ENCODE measurements around the gene CAPN13. TPM values are rescaled to one million over a fixed set of nuclear protein-coding genes. Genes with fewer than 3 reads are reported as not detected.

CAPN13 gene
- total RNA-seq, 4 donors from 2014 or later: 0.12 TPM; not detected in 3

DNA sequence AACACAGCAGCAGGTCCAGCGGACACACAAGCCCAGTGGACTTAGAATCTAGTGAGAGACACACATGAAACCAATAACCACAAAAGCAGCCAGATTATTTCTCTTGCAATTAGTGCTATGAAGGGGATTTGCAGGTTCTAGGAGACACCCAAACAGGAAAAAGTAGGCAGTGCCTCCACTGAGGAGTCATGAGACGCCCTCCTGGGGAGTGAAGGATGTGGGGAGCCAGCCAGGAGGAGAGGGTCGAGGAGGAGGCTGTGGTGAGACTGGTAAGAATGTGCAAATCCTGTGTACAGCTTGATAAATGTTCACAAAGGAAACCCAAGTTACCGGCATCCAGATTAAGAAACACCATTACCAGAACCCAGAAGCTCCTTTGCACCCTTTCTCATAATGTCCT, 2.7 kb upstream of the CAPN13 start:
- 54% methylated on average over 4 of the region's 4 CpGs; no CpG with 5 or more reads in 1 of the 2 donors for WGBS, 2 donors (ENCODE audit: low coverage in 1 of 2)
- Histone ChIP-seq H3K27ac (no peak overlapping the region), H3K36me3 (no peaks in the 10 kb centered on the region), H3K4me1 (no peaks in the 10 kb centered on the region), H3K9me3 (no peaks in the 10 kb centered on the region), H3K4me3 (no peak overlapping the region), H3K27me3 (peaks cover 24% of the 10 kb centered on the region)
- TF ChIP-seq POLR2AphosphoS5 (IDR thresholded peaks at IDR 0.05) (no peak), EP300 (IDR thresholded peaks at IDR 0.05) (no peak), POLR2A (IDR thresholded peaks at IDR 0.05) (no peak), CTCF (IDR thresholded peaks at IDR 0.05) (no peak)
- ATAC-seq: no peak

GRCh38 chr2:30808695-30809094, 1.4 kb upstream of the CAPN13 start:
- H3K27me3 ChIP-seq: peaks cover 25% of the 10 kb centered on the region
- 71 to 88% methylated on average over 4 of the region's 4 CpGs for WGBS, 2 donors (ENCODE audit: low coverage in 1 of 2)

DNA sequence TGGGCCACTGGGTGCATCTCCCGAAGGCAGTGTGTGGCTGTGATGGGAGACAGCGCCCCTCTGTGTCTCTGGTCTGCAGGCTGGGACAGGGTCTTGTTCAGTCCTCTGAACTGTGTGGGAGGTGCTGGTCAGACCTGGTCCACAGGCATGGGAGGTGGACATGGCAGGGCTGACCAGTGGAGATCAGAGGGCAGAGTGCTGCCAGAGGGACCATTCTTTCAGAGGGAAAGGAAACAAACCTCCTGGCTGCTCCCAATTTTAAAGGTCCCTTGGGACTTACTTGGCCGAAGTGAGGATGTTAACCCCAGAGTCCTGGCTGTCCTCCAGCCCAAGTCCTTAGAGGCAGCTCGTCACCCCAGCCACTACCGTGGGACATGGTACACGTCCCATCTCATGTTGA, 4.0 kb downstream of the CAPN13 start:
- H3K27ac ChIP-seq: no peak overlapping the region
- no peak for ATAC-seq
- TF ChIP-seq POLR2A (IDR thresholded peaks at IDR 0.05) (no peak), POLR2AphosphoS5 (IDR thresholded peaks at IDR 0.05) (no peak)
- no peak overlapping the region for H3K4me3 ChIP-seq
- WGBS, 2 donors (ENCODE audit: low coverage in 1 of 2): 43 to 60% methylated on average over 1 to 4 of the region's 6 CpGs
- H3K4me1 ChIP-seq: peaks cover 0 to 3% (median 0%) of the 10 kb centered on the region in 3 donors
- peaks cover 12% of the 10 kb centered on the region for H3K27me3 ChIP-seq
- H3K36me3 ChIP-seq: no peaks in the 10 kb centered on the region
- H3K9me3 ChIP-seq: no peaks in the 10 kb centered on the region

More at GRCh38 chr2:30808695-30809094, 1.4 kb upstream of the CAPN13 start:
- Histone ChIP-seq H3K9me3 (no peaks in the 10 kb centered on the region), H3K4me1 (no peaks in the 10 kb centered on the region), H3K4me3 (no peak overlapping the region), H3K27ac (no peak overlapping the region), H3K36me3 (no peaks in the 10 kb centered on the region)
- no peak for TF ChIP-seq EP300 (IDR thresholded peaks at IDR 0.05)
- TF ChIP-seq CTCF (IDR thresholded peaks at IDR 0.05): no peak
- TF ChIP-seq POLR2A (IDR thresholded peaks at IDR 0.05): no peak
- no peak for TF ChIP-seq POLR2AphosphoS5 (IDR thresholded peaks at IDR 0.05)
- ATAC-seq: no peak

DNA sequence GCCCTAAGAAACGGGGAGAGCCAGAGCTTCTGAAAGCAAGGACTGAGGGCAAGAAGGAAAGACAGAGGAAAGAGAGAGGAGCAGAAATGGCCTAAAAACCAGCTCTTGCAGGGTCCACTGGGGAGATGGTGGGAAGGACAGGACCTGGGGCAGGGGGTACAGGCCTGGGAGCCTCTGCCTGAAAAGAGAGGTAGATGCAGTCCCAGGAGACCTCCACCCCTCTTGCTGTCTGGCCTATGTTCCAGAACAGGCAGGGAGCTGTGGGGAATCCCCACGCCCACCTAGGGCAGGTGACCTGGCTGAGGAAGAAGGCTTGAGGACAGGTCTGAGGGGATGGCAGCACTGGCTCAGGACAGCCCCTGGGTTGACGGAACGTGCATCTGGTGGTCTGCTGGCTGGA, 4.6 kb downstream of the CAPN13 start:
- Histone ChIP-seq H3K4me3 (no peak overlapping the region), H3K36me3 (no peaks in the 10 kb centered on the region), H3K27me3 (peaks cover 12% of the 10 kb centered on the region), H3K4me1 (peaks cover 0 to 3% (median 0%) of the 10 kb centered on the region in 3 donors), H3K27ac (no peak overlapping the region), H3K9me3 (no peaks in the 10 kb centered on the region)
- WGBS, 2 donors (ENCODE audit: low coverage in 1 of 2): 60% methylated on average over 1 of the region's 4 CpGs; no CpG with 5 or more reads in 1 of the 2 donors
- ATAC-seq: no peak
- TF ChIP-seq CTCF (IDR thresholded peaks at IDR 0.05) (no peak), POLR2A (IDR thresholded peaks at IDR 0.05) (no peak), POLR2AphosphoS5 (IDR thresholded peaks at IDR 0.05) (no peak), EP300 (IDR thresholded peaks at IDR 0.05) (no peak)

GRCh38 chr2:30801821-30802455, 5.3 kb downstream of the CAPN13 start:
- ATAC-seq: no peak
- H3K4me1 ChIP-seq: peaks cover 0 to 3% (median 0%) of the 10 kb centered on the region in 3 donors
- H3K9me3 ChIP-seq: no peaks in the 10 kb centered on the region
- no peak overlapping the region for H3K4me3 ChIP-seq
- peaks cover 12% of the 10 kb centered on the region for H3K27me3 ChIP-seq
- WGBS, 2 donors (ENCODE audit: low coverage in 1 of 2): 78 to 100% methylated on average over 2 to 6 of the region's 13 CpGs
- H3K27ac ChIP-seq: no peak overlapping the region
- TF ChIP-seq POLR2AphosphoS5 (IDR thresholded peaks at IDR 0.05) (no peak), POLR2A (IDR thresholded peaks at IDR 0.05) (no peak), EP300 (IDR thresholded peaks at IDR 0.05) (no peak), CTCF (IDR thresholded peaks at IDR 0.05) (no peak)
- H3K36me3 ChIP-seq: no peaks in the 10 kb centered on the region
